ENCODE data around the gene TNRC6C. TPM values are rescaled to one million over a fixed set of nuclear protein-coding genes. Genes with fewer than 3 reads are reported as not detected.
A peak's percentile ranks its signal among the peaks of the same experiment; 100 is the strongest.

TNRC6C gene
- total and polyA plus RNA-seq, 9 of the 15 experiments (the other 6 are each of a cell fraction or from before 2014, with no cell fraction given), result 0.20 to 4.9 (median 2.3) TPM

GRCh38 chr17:77926981-77927380 lies 31.5 kb upstream of the TNRC6C start:
- Histone ChIP-seq H3K36me3 (ENCODE audit: control insufficient read depth, insufficient read depth, low read length) (no peaks in the 10 kb centered on the region), H3K4me1 (replicated peaks in 1 of 2; ENCODE audit: control insufficient read depth in 2 of 2, insufficient read depth in 2 of 2, low read length in 2 of 2) (peaks cover 6 to 11% of the 10 kb centered on the region in 2 experiments; a peak in 3 of 5 replicates), H4K20me1 (replicated peaks; ENCODE audit: control insufficient read depth, insufficient read depth, low read length) (peaks cover 6% of the 10 kb centered on the region; the same call in 1 of the 2 replicates), H3K79me2 (ENCODE audit: control insufficient read depth, insufficient read depth, low read length) (no peaks in the 10 kb centered on the region), H3K27ac (ENCODE audit: extremely low read depth, low read depth, low read length) (no peak overlapping the region), H3K9me1 (ENCODE audit: control insufficient read depth, insufficient read depth, low read length) (peaks cover 3% of the 10 kb centered on the region), H2AFZ (ENCODE audit: low read depth, low read length) (no peak overlapping the region), H3K4me3 (no peak overlapping the region), H3K4me2 (ENCODE audit: insufficient read depth, low read length) (no peak overlapping the region), H3K9me3 (replicated peaks; ENCODE audit: control insufficient read depth, insufficient read depth, low read depth, low read length) (no peaks in the 10 kb centered on the region), H3K9ac (ENCODE audit: insufficient read depth in 1 of 2, low read depth in 2 of 2, low read length in 2 of 2) (no peak overlapping the region), H3K27me3 (ENCODE audit: control insufficient read depth in 2 of 2, insufficient read depth in 2 of 2, low read length in 2 of 2) (peaks cover 21 to 79% of the 10 kb centered on the region in 2 experiments)
- CTCF ChIA-PET (ENCODE audit: low intra/inter-chr PET ratio), result no interaction called here
- WGBS (ENCODE audit: insufficient coverage, low coverage, missing lambda C conversion rate), result 0% methylated on average over 2 of the region's 2 CpGs
- intact Hi-C loops (cut with micrococcal nuclease) (no loop called here), in situ Hi-C loops (cut with MboI) (no loop called here)
- no TSS peak for BruUV-seq (replicated peaks)
- POLR2A ChIA-PET, result interaction anchor here (0.5 to 0.6 kb wide), 2 partner anchors 74 to 399 kb away, joined by 3 to 4 read pairs; no protein-coding TSS in a partner anchor
- no peak for ATAC-seq
- no peak for TF ChIP-seq ARID1B (IDR thresholded peaks at IDR 0.05)
- peak; percentile 79 for TF ChIP-seq RFX1 (IDR thresholded peaks at IDR 0.05)
- DNase-seq (ENCODE audit: extremely low read depth in 1 of 4, low spot score in 3 of 4), result no peak
- no peak for FAIRE-seq

- Histone ChIP-seq H3K4me2 (ENCODE audit: insufficient read depth, low read length) (no peak overlapping the region), H3K36me3 (ENCODE audit: control insufficient read depth, insufficient read depth, low read length) (no peaks in the 10 kb centered on the region), H3K27ac (ENCODE audit: extremely low read depth, low read depth, low read length) (no peak overlapping the region), H3K4me1 (replicated peaks in 1 of 2; ENCODE audit: control insufficient read depth in 2 of 2, insufficient read depth in 2 of 2, low read length in 2 of 2) (peaks cover 6 to 11% of the 10 kb centered on the region in 2 experiments; a peak in 3 of 5 replicates), H3K9me3 (replicated peaks; ENCODE audit: control insufficient read depth, insufficient read depth, low read depth, low read length) (no peaks in the 10 kb centered on the region), H3K4me3 (no peak overlapping the region), H3K79me2 (ENCODE audit: control insufficient read depth, insufficient read depth, low read length) (no peaks in the 10 kb centered on the region), H4K20me1 (replicated peaks; ENCODE audit: control insufficient read depth, insufficient read depth, low read length) (peaks cover 6% of the 10 kb centered on the region; the same call in 1 of the 2 replicates), H3K27me3 (ENCODE audit: control insufficient read depth in 2 of 2, insufficient read depth in 2 of 2, low read length in 2 of 2) (peaks cover 21 to 78% of the 10 kb centered on the region in 2 experiments), H3K9me1 (ENCODE audit: control insufficient read depth, insufficient read depth, low read length) (peaks cover 3% of the 10 kb centered on the region), H2AFZ (ENCODE audit: low read depth, low read length) (no peak overlapping the region), H3K9ac (ENCODE audit: insufficient read depth in 1 of 2, low read depth in 2 of 2, low read length in 2 of 2) (no peak overlapping the region)
- ATAC-seq (no peak), FAIRE-seq (no peak), DNase-seq (ENCODE audit: extremely low read depth in 1 of 4, low spot score in 3 of 4) (no peak)
- POLR2A ChIA-PET, result interaction anchor here (0.6 kb wide), 1 partner anchor 51 kb away, joined by 3 read pairs; no protein-coding TSS in a partner anchor
- no TSS peak for BruUV-seq (replicated peaks)
- in situ Hi-C loops (cut with MboI), result no loop called here
- CTCF ChIA-PET (ENCODE audit: low intra/inter-chr PET ratio), result no interaction called here
- intact Hi-C loops (cut with micrococcal nuclease), result no loop called here
- WGBS (ENCODE audit: insufficient coverage, low coverage, missing lambda C conversion rate), result 2% methylated on average over 16 of the region's 16 CpGs
- no peak for TF ChIP-seq ZBTB5 (IDR thresholded peaks at IDR 0.05)
- no peak for TF ChIP-seq ZNF398 (CRISPR knock-in tag; IDR thresholded peaks at IDR 0.05)
- TF ChIP-seq FOXA3 (CRISPR knock-in tag; conservative IDR thresholded peaks at IDR 0.05 in 1 of 2, IDR thresholded peaks at IDR 0.05 in 1 of 2), result no peak
- TF ChIP-seq HCFC1 (IDR thresholded peaks at IDR 0.05; ENCODE audit: low read depth, low read length), result no peak
- no peak for TF ChIP-seq CCAR2 (IDR thresholded peaks at IDR 0.05; ENCODE audit: low read depth, low read length)
- no peak for TF ChIP-seq ZNF586 (CRISPR knock-in tag; conservative IDR thresholded peaks at IDR 0.05)
Measured at GRCh38 chr17:77927777-77928518, 30.6 kb upstream of the TNRC6C start.
